K562 (cell line): ENCODE data around the gene EFNA2. TPM values are rescaled to one million over a fixed set of nuclear protein-coding genes. Genes with fewer than 3 reads are reported as not detected.

Experiments
- BRF1 ChIP-seq: IDR thresholded peaks from 3 replicates; pipeline ENCODE4 v1.6.1; 2011; ENCODE audit warnings: borderline replicate concordance, mild to moderate bottlenecking; ENCODE audit not compliant: insufficient read length; ENCODE audit errors: extremely low read depth
- CBFA2T2 ChIP-seq: fragments of 450-650 bp; conservative IDR thresholded peaks from 2 replicates; pipeline ENCODE4 v1.6.1; 2017; ENCODE audit warnings: mild to moderate bottlenecking
- CBX3 ChIP-seq, 2 experiments: IDR thresholded peaks; 1 replicate in 1 of 2; 2 replicates in 1 of 2; pipeline ENCODE4 v1.6.1; 2012; ENCODE audit warnings: inconsistent platforms in 2 of 2, low read length in 2 of 2, borderline replicate concordance in 1 of 2, control low read depth in 1 of 2
- CREM ChIP-seq: IDR thresholded peaks from 2 replicates; pipeline ENCODE4 v1.6.1; 2014; ENCODE audit warnings: antibody characterized with exemption, low read depth
- DMBX1 ChIP-seq: fragments of 250-450 bp; sonication (Bioruptor Pico); IDR thresholded peaks from 2 replicates; pipeline ENCODE4 v1.8.0; 2022; ENCODE audit warnings: inconsistent platforms, mild to moderate bottlenecking, moderate library complexity, borderline replicate concordance
- ELF1 ChIP-seq: fragments of 200-800 bp; sonication (Bioruptor generic); IDR thresholded peaks from 2 replicates; pipeline ENCODE4 v1.6.1; 2016; ENCODE audit warnings: missing genetic modification characterization, missing compliant biosample characterization
- ETV5 ChIP-seq: sonication (generic); formaldehyde crosslinking; IDR thresholded peaks from 2 replicates; pipeline ENCODE4 v1.4.0; 2020; ENCODE audit warnings: low read depth, mild to moderate bottlenecking, missing genetic modification reagents
- EZH2 ChIP-seq: IDR thresholded peaks from 2 replicates; pipeline ENCODE4 v1.6.1; 2012; ENCODE audit warnings: low read depth, mild to moderate bottlenecking, inconsistent platforms, low read length, borderline replicate concordance
- HDGF ChIP-seq: fragments of 450-650 bp; IDR thresholded peaks from 2 replicates; pipeline ENCODE4 v1.6.1; 2016
- MIER1 ChIP-seq: fragments of 450-650 bp; IDR thresholded peaks from 2 replicates; pipeline ENCODE4 v1.6.1; 2016; ENCODE audit warnings: antibody characterized with exemption, mild to moderate bottlenecking, low read depth
- POLR3G ChIP-seq: IDR thresholded peaks from 2 replicates; pipeline ENCODE4 v1.6.1; 2011; ENCODE audit not compliant: insufficient read length, insufficient replicate concordance; ENCODE audit errors: extremely low read depth
- PREB ChIP-seq: sonication (generic); formaldehyde crosslinking; IDR thresholded peaks from 2 replicates; pipeline ENCODE4 v1.8.1; 2023; ENCODE audit warnings: mild to moderate bottlenecking, missing genetic modification reagents
- TSHZ1 ChIP-seq: fragments of 250-450 bp; sonication (Bioruptor Pico); IDR thresholded peaks from 2 replicates; pipeline ENCODE4 v1.4.0; 2020; ENCODE audit warnings: mild to moderate bottlenecking, moderate library complexity
- ZNF143 ChIP-seq: sonication (generic); formaldehyde crosslinking; IDR thresholded peaks from 2 replicates; pipeline ENCODE4 v1.9.0; 2022; ENCODE audit warnings: mild to moderate bottlenecking, missing genetic modification reagents
- ZNF707 ChIP-seq: fragments of 250-450 bp; sonication (Bioruptor Pico); conservative IDR thresholded peaks from 2 replicates; pipeline ENCODE4 v1.8.0; 2022; ENCODE audit warnings: inconsistent platforms, mild to moderate bottlenecking, moderate library complexity
- ZNF785 ChIP-seq: fragments of 250-450 bp; sonication (Bioruptor Pico); IDR thresholded peaks from 2 replicates; pipeline ENCODE4 v1.4.0; 2020; ENCODE audit warnings: mild to moderate bottlenecking
- ZNF79 ChIP-seq: fragments of 250-450 bp; sonication (Bioruptor Pico); IDR thresholded peaks from 2 replicates; pipeline ENCODE4 v1.4.0; 2020; ENCODE audit warnings: low read depth, mild to moderate bottlenecking, moderate library complexity
- polyA plus RNA-seq, 8 experiments: library from polyadenylated mRNA; depleted of rRNA in 4 of 8; stranded (reverse) in 5 of 8; unstranded in 3 of 8; fragments of >200 nt; fragmentation: Nextera tagmentation in 2 of 8; fragmentation: Illumina TruSeq in 1 of 8; extraction: Ambion mirVana in 2 of 8; extraction: Trizol in 1 of 8; gene quantifications; 2 replicates each; pipeline versions ENCODE4 v1.2.1 to v1.2.3, GENCODE V29; 2011 to 2014; ENCODE audit warnings: inconsistent platforms in 1 of 8, missing spikeins in 1 of 8
- total RNA-seq, 7 experiments: library from RNA; depleted of rRNA in 6 of 7; stranded (reverse); fragments of >200 nt in 6 of 7; fragmentation: Illumina TruSeq in 2 of 7; extraction: Trizol in 2 of 7; gene quantifications; 2 replicates each; pipeline versions ENCODE4 v1.2.1 to v1.2.3, GENCODE V29; 2011 to 2021; ENCODE audit warnings: low replicate concordance in 1 of 7
- TF ChIP-seq, protein P1 (sequence below): IDR thresholded peaks from 2 replicates; pipeline ENCODE4 v1.6.1; 2012; ENCODE audit warnings: low read depth, low read length, improper control_type of control experiment, borderline replicate concordance
- TF ChIP-seq, protein P2 (sequence below): fragments of 450-650 bp; IDR thresholded peaks from 2 replicates; pipeline ENCODE4 v1.7.0; 2016; ENCODE audit warnings: borderline replicate concordance
- TF ChIP-seq, protein P3 (sequence below): IDR thresholded peaks from 2 replicates; pipeline ENCODE4 v1.6.1; 2016; ENCODE audit warnings: missing genetic modification characterization, missing compliant biosample characterization

EFNA2 gene
- total and polyA plus RNA-seq, 9 of the 15 experiments (the other 6 are each of a cell fraction or from before 2014, with no cell fraction given): 0.11 to 0.44 (median 0.15) TPM; not detected in 6

DNA sequence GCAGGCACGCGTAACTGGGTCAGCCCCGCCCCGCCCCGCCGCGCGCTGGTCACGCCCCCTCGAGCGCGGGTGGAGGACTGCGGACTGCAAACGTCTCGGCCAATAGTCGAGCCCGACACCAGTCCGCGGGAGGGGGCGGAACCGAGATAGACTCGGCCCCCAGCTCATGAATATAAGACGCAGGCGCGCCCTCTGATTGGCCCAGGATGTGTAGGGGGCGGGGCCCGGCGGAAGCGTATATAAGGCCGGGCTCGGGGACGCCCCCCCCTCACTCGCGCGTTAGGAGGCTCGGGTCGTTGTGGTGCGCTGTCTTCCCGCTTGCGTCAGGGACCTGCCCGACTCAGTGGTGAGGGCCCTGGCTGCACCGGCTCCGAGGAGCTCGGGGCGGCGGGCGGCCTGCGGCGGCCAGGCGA lies 16.6 kb upstream of the EFNA2 start, which contains the start of gene CIRBP (continued):
- TF ChIP-seq, protein P1, sequence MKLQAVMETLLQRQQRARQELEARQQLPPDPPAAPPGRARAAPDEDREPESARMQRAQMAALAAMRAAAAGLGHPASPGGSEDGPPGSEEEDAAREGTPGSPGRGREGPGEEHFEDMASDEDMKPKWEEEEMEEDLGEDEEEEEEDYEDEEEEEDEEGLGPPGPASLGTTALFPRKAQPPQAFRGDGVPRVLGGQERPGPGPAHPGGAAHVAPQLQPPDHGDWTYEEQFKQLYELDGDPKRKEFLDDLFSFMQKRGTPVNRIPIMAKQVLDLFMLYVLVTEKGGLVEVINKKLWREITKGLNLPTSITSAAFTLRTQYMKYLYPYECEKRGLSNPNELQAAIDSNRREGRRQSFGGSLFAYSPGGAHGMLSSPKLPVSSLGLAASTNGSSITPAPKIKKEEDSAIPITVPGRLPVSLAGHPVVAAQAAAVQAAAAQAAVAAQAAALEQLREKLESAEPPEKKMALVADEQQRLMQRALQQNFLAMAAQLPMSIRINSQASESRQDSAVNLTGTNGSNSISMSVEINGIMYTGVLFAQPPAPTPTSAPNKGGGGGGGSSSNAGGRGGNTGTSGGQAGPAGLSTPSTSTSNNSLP: no peak
- no peak for TF ChIP-seq EZH2
- TF ChIP-seq ZNF785 (CRISPR knock-in tag): no peak
- no peak for TF ChIP-seq ZNF143 (CRISPR knock-in tag)
- peak; percentile 53 for TF ChIP-seq CREM
- TF ChIP-seq, protein P2, sequence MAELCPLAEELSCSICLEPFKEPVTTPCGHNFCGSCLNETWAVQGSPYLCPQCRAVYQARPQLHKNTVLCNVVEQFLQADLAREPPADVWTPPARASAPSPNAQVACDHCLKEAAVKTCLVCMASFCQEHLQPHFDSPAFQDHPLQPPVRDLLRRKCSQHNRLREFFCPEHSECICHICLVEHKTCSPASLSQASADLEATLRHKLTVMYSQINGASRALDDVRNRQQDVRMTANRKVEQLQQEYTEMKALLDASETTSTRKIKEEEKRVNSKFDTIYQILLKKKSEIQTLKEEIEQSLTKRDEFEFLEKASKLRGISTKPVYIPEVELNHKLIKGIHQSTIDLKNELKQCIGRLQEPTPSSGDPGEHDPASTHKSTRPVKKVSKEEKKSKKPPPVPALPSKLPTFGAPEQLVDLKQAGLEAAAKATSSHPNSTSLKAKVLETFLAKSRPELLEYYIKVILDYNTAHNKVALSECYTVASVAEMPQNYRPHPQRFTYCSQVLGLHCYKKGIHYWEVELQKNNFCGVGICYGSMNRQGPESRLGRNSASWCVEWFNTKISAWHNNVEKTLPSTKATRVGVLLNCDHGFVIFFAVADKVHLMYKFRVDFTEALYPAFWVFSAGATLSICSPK: no peak
- no peak for TF ChIP-seq CBFA2T2
- TF ChIP-seq POLR3G: no peak
- TF ChIP-seq TSHZ1 (CRISPR knock-in tag): no peak
- TF ChIP-seq ZNF79 (CRISPR knock-in tag): no peak
- no peak for TF ChIP-seq CBX3 (IDR thresholded peaks at IDR 0.05; ENCODE audit: borderline replicate concordance in 1 of 2, low read length in 2 of 2)
- TF ChIP-seq BRF1: no peak
- no peak for TF ChIP-seq HDGF
- no peak for TF ChIP-seq DMBX1
- TF ChIP-seq, protein P3, sequence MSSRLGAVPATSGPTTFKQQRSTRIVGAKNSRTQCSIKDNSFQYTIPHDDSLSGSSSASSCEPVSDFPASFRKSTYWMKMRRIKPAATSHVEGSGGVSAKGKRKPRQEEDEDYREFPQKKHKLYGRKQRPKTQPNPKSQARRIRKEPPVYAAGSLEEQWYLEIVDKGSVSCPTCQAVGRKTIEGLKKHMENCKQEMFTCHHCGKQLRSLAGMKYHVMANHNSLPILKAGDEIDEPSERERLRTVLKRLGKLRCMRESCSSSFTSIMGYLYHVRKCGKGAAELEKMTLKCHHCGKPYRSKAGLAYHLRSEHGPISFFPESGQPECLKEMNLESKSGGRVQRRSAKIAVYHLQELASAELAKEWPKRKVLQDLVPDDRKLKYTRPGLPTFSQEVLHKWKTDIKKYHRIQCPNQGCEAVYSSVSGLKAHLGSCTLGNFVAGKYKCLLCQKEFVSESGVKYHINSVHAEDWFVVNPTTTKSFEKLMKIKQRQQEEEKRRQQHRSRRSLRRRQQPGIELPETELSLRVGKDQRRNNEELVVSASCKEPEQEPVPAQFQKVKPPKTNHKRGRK (tag): no peak
- TF ChIP-seq PREB (CRISPR knock-in tag): peak; percentile 79; the same call in 1 of the 2 replicates
- TF ChIP-seq ETV5: no peak
- TF ChIP-seq MIER1: no peak
- no peak for TF ChIP-seq ELF1
- TF ChIP-seq ZNF707 (CRISPR knock-in tag): no peak; the same call in 1 of the 2 replicates
